Measurements from ENCODE around the gene ABHD18. TPM values are rescaled to one million over a fixed set of nuclear protein-coding genes. Genes with fewer than 3 reads are reported as not detected.
"Not testable (repeated sequence)": the region's sequence is repeated elsewhere in the genome, so short reads cannot be mapped to it uniquely, and the experiment has no call there.

Gene ABHD18
- 3.3 and 8.7 TPM in 2 replicates for total RNA-seq (2014; rRNA removed)
- 1.5 TPM for polyA plus RNA-seq (2012)

- peak; percentile 98 for DNase-seq (ENCODE audit: low read depth)
Measured at GRCh38 chr4:127965062-127965802, at the start of gene ABHD18, which contains the start of gene MFSD8. TSS of gene ABHD18 (plus strand) at chr4:127965406. CDS start at chr4:127982956, 17,550 bp downstream. TSS of gene MFSD8 (minus strand) at chr4:127965173. CDS start at chr4:127965133, 40 bp downstream.

- peak; percentile 20 for DNase-seq (ENCODE audit: low read depth)
Measured at GRCh38 chr4:127916512-127916911, 48.7 kb upstream of the ABHD18 start.

- DNase-seq (ENCODE audit: low read depth): no peak
Measured at GRCh38 chr4:127917151-127917550, 48.1 kb upstream of the ABHD18 start.

GRCh38 chr4:127920521-127920920, 44.7 kb upstream of the ABHD18 start:
- no peak for DNase-seq (ENCODE audit: low read depth)

- DNase-seq (ENCODE audit: low read depth): no peak
Measured at GRCh38 chr4:127922226-127922625, 43.0 kb upstream of the ABHD18 start.

- DNase-seq (ENCODE audit: low read depth): not testable (repeated sequence)
Measured at GRCh38 chr4:127925720-127926119, 39.5 kb upstream of the ABHD18 start.

GRCh38 chr4:127930175-127930574, 35.0 kb upstream of the ABHD18 start:
- DNase-seq (ENCODE audit: low read depth): no peak

- DNase-seq (ENCODE audit: low read depth): not testable (repeated sequence)
Measured at GRCh38 chr4:127931836-127932235, 33.4 kb upstream of the ABHD18 start.

GRCh38 chr4:127936974-127937373, 28.2 kb upstream of the ABHD18 start:
- DNase-seq (ENCODE audit: low read depth): peak; percentile 48

- DNase-seq (ENCODE audit: low read depth): no peak
Measured at GRCh38 chr4:127957105-127957504, 8.1 kb upstream of the ABHD18 start.

- DNase-seq (ENCODE audit: low read depth): no peak
Measured at GRCh38 chr4:127959794-127960193, 5.4 kb upstream of the ABHD18 start.

- DNase-seq (ENCODE audit: low read depth): not testable (repeated sequence)
Measured at GRCh38 chr4:127963633-127964398, 1.4 kb upstream of the ABHD18 start.

GRCh38 chr4:127964426-127965061, 662 bp upstream of the ABHD18 start:
- not testable (repeated sequence) for DNase-seq (ENCODE audit: low read depth)

GRCh38 chr4:127965803-127966175, 583 bp downstream of the ABHD18 start:
- DNase-seq (ENCODE audit: low read depth): peak; percentile 6

- no peak for DNase-seq (ENCODE audit: low read depth)
Measured at GRCh38 chr4:127967141-127967775, 2.1 kb downstream of the ABHD18 start.

GRCh38 chr4:127968586-127968985, 3.4 kb downstream of the ABHD18 start:
- DNase-seq (ENCODE audit: low read depth): no peak

GRCh38 chr4:127970925-127971324, 5.7 kb downstream of the ABHD18 start:
- DNase-seq (ENCODE audit: low read depth): not testable (repeated sequence)

- peak; percentile 28 for DNase-seq (ENCODE audit: low read depth)
Measured at GRCh38 chr4:127975121-127975770, 10.0 kb downstream of the ABHD18 start.

- no peak for DNase-seq (ENCODE audit: low read depth)
Measured at GRCh38 chr4:127978930-127979329, 13.7 kb downstream of the ABHD18 start.

GRCh38 chr4:127982445-127982844, 17.2 kb downstream of the ABHD18 start:
- DNase-seq (ENCODE audit: low read depth): no peak

GRCh38 chr4:127985989-127986388, 20.8 kb downstream of the ABHD18 start:
- DNase-seq (ENCODE audit: low read depth): no peak
